K562 (cell line): ENCODE measurements around the gene EFR3B. TPM values are rescaled to one million over a fixed set of nuclear protein-coding genes. Genes with fewer than 3 reads are reported as not detected.

Experiments used
- ATAC-seq: fragments of 200-7000 bp; cut with Tn5 transposase; 3 replicates; pipeline ENCODE4 v1.9.1; 2020; ENCODE audit warnings: moderate library complexity
- BruUV-seq: library from RNA; stranded (reverse); fragments of 400-500 nt; replicated peaks from 2 replicates; lab custom pipeline; 2021; lab: Mats Ljungman, UMichigan
- CTCF ChIA-PET: fragments of 300-600 bp; formaldehyde crosslinking; extraction: SDS; loops from one replicate; lab custom pipeline; 2021; ENCODE audit warnings: low intra/inter-chr PET ratio; lab: Yijun Ruan, JAX
- POLR2A ChIA-PET: fragments of 300-600, 350-650 bp; sonication (Branson Sonifier 250); formaldehyde crosslinking; extraction: SDS; loops from one replicate; lab custom pipeline; 2021; ENCODE audit warnings: antibody characterized with exemption, inconsistent platforms; lab: Yijun Ruan, JAX
- DNase-seq, 4 experiments: peaks; one replicate each; pipeline versions ENCODE4 v3.0.0 to v3.0.0-alpha.2; 2011 to 2018; ENCODE audit warnings: low spot score in 3 of 4, mixed read lengths in 3 of 4; ENCODE audit errors: extremely low read depth in 1 of 4
- FAIRE-seq: peaks from 2 replicates; lab custom pipeline; 2011; peaks lifted over from hg19 to GRCh38; lab: Jason Lieb, UNC
- H2AFZ ChIP-seq: 2 replicates; pipeline ENCODE4 v1.6.0; 2011; ENCODE audit warnings: low read depth, low read length, control low read depth, inconsistent platforms
- H3K27ac ChIP-seq: fragments of 200-600 bp; 3 replicates; pipeline ENCODE4 v1.8.0; 2011; ENCODE audit warnings: low read depth, mild to moderate bottlenecking, control low read depth, inconsistent platforms, low read length, moderate library complexity, mixed read lengths; ENCODE audit errors: extremely low read depth
- H3K27me3 ChIP-seq, 2 experiments: fragments of 300-600 bp in 1 of 2; 2 replicates in 1 of 2; 3 replicates in 1 of 2; pipeline versions ENCODE4 v1.6.0 to v1.8.0; 2011; ENCODE audit warnings: inconsistent platforms in 2 of 2, low read length in 2 of 2, mild to moderate bottlenecking in 1 of 2, mixed read lengths in 1 of 2, moderate library complexity in 1 of 2; ENCODE audit not compliant: control insufficient read depth in 2 of 2, insufficient read depth in 2 of 2
- H3K36me3 ChIP-seq: fragments of 300-600 bp; 3 replicates; pipeline ENCODE4 v1.8.0; 2011; ENCODE audit warnings: mild to moderate bottlenecking, low read length, inconsistent platforms; ENCODE audit not compliant: control insufficient read depth, insufficient read depth
- H3K4me1 ChIP-seq, 2 experiments: fragments of 200-600 bp in 1 of 2; replicated peaks in 1 of 2; 2 replicates in 1 of 2; 3 replicates in 1 of 2; pipeline versions ENCODE4 v1.5.1 to v1.8.0; 2011; ENCODE audit warnings: inconsistent platforms in 2 of 2, low read length in 2 of 2, mild to moderate bottlenecking in 1 of 2, mixed read lengths in 1 of 2, moderate library complexity in 1 of 2; ENCODE audit not compliant: control insufficient read depth in 2 of 2, insufficient read depth in 2 of 2
- H3K4me2 ChIP-seq: 2 replicates; pipeline ENCODE4 v1.6.1; 2011; ENCODE audit warnings: low read length, control low read depth, inconsistent platforms, mixed read lengths; ENCODE audit not compliant: insufficient read depth
- H3K4me3 ChIP-seq: fragments of 200-600 bp; sonication (generic), shearing (Covaris generic); 2 replicates; pipeline ENCODE4 v1.5.1; 2016; ENCODE audit warnings: control low read depth, inconsistent platforms
- H3K79me2 ChIP-seq: fragments of 200-600 bp; 3 replicates; pipeline ENCODE4 v1.8.0; 2011; ENCODE audit warnings: low read length, inconsistent platforms; ENCODE audit not compliant: control insufficient read depth, insufficient read depth
- H3K9ac ChIP-seq, 2 experiments: 2 replicates each; pipeline versions ENCODE4 v1.6.0 to v1.6.1; 2011; ENCODE audit warnings: low read depth in 2 of 2, low read length in 2 of 2, control low read depth in 1 of 2, inconsistent platforms in 1 of 2, mild to moderate bottlenecking in 1 of 2, mixed read lengths in 1 of 2; ENCODE audit not compliant: insufficient read depth in 1 of 2
- H3K9me1 ChIP-seq: one replicate; pipeline ENCODE4 v1.6.0; 2011; ENCODE audit warnings: inconsistent platforms, mild to moderate bottlenecking, low read length, moderate library complexity; ENCODE audit not compliant: control insufficient read depth, insufficient read depth
- H3K9me3 ChIP-seq: replicated peaks from 2 replicates; pipeline ENCODE4 v1.5.1; 2011; ENCODE audit warnings: low read depth, low read length, inconsistent platforms; ENCODE audit not compliant: control insufficient read depth, insufficient read depth
- H4K20me1 ChIP-seq: replicated peaks from 2 replicates; pipeline ENCODE4 v1.6.1; 2011; ENCODE audit warnings: low read length, inconsistent platforms, mixed read lengths; ENCODE audit not compliant: control insufficient read depth, insufficient read depth
- DIDO1 ChIP-seq: fragments of 450-650 bp; IDR thresholded peaks from 2 replicates; pipeline ENCODE4 v1.6.1; 2016; ENCODE audit warnings: low read depth, missing biosample characterization, missing genetic modification characterization
- E2F1 ChIP-seq: sonication (generic); formaldehyde crosslinking; IDR thresholded peaks from 2 replicates; pipeline ENCODE4 v1.8.1; 2023; ENCODE audit warnings: mild to moderate bottlenecking, missing genetic modification reagents, moderate library complexity
- EGR1 ChIP-seq: fragments of 450-650 bp; conservative IDR thresholded peaks from 2 replicates; pipeline ENCODE4 v1.6.1; 2017; ENCODE audit warnings: mild to moderate bottlenecking
- FOXJ3 ChIP-seq: sonication (generic); formaldehyde crosslinking; IDR thresholded peaks from 2 replicates; pipeline ENCODE4 v1.4.0; 2020; ENCODE audit warnings: mild to moderate bottlenecking, missing genetic modification reagents
- GABPB1 ChIP-seq: sonication (generic); formaldehyde crosslinking; IDR thresholded peaks from 2 replicates; pipeline ENCODE4 v1.8.0; 2022; ENCODE audit warnings: mild to moderate bottlenecking, missing genetic modification reagents
- KAT7 ChIP-seq: sonication (generic); formaldehyde crosslinking; IDR thresholded peaks from 2 replicates; pipeline ENCODE4 v1.8.0; 2022; ENCODE audit warnings: missing genetic modification reagents, mild to moderate bottlenecking, borderline replicate concordance
- RBM17 ChIP-seq: fragments of 200-400 bp; formaldehyde crosslinking; IDR thresholded peaks from 2 replicates; pipeline ENCODE4 v1.6.1; 2017; ENCODE audit warnings: low read depth, mild to moderate bottlenecking, low read length, borderline replicate concordance
- RCOR1 ChIP-seq, 2 experiments: IDR thresholded peaks; 2 replicates each; pipeline ENCODE4 v1.6.1; 2012; ENCODE audit warnings: low read depth in 2 of 2, low read length in 2 of 2, borderline replicate concordance in 1 of 2, improper control_type of control experiment in 1 of 2
- RFX1 ChIP-seq: fragments of 450-650 bp; IDR thresholded peaks from 2 replicates; pipeline ENCODE4 v1.6.1; 2016; ENCODE audit warnings: mild to moderate bottlenecking, moderate library complexity
- SPI1 ChIP-seq: IDR thresholded peaks from 2 replicates; pipeline ENCODE4 v1.6.1; 2011; ENCODE audit warnings: low read depth, low read length, control low read depth, borderline replicate concordance
- TCF3 ChIP-seq: sonication (generic); formaldehyde crosslinking; IDR thresholded peaks from 2 replicates; pipeline ENCODE4 v1.4.0; 2020; ENCODE audit warnings: mild to moderate bottlenecking, missing genetic modification reagents
- TRIM24 ChIP-seq, 2 experiments: fragments of 450-650 bp; IDR thresholded peaks; 2 replicates each; pipeline ENCODE4 v1.6.1; 2016
- ZNF12 ChIP-seq: sonication (generic); formaldehyde crosslinking; IDR thresholded peaks from 2 replicates; pipeline ENCODE4 v1.4.0; 2020; ENCODE audit warnings: mild to moderate bottlenecking, missing genetic modification reagents
- ZNF277 ChIP-seq: fragments of 250-450 bp; sonication (Bioruptor Pico); IDR thresholded peaks from 2 replicates; pipeline ENCODE4 v1.8.0; 2022; ENCODE audit warnings: inconsistent platforms, mild to moderate bottlenecking, moderate library complexity, borderline replicate concordance
- ZNF354B ChIP-seq: fragments of 250-450 bp; sonication (Bioruptor Pico); IDR thresholded peaks from 2 replicates; pipeline ENCODE4 v1.4.0; 2020
- ZNF740 ChIP-seq, 3 experiments: fragments of 200-800 bp in 1 of 3; sonication (Bioruptor generic) in 1 of 3; sonication (generic) in 1 of 3; formaldehyde crosslinking in 1 of 3; IDR thresholded peaks; 2 replicates each; pipeline versions ENCODE4 v1.6.1 to v1.8.0; 2016 to 2022; ENCODE audit warnings: mild to moderate bottlenecking in 2 of 3, missing compliant biosample characterization in 2 of 3, missing genetic modification characterization in 2 of 3, missing genetic modification reagents in 1 of 3
- WGBS: fragments of 100-300 bp; shearing (Covaris generic); methylation state at CpG from one replicate; pipeline ENCODE4 v1.1.6; 2016; ENCODE audit warnings: low coverage, mixed read lengths; ENCODE audit not compliant: insufficient coverage; ENCODE audit errors: missing lambda C conversion rate; 5-methylcytosine and 5-hydroxymethylcytosine counted together
- in situ Hi-C: fragments of 300-500 bp; cut with MboI; formaldehyde crosslinking; loops from 4 replicates; pipeline ENCODE4 v1.15.0; 2018; ENCODE audit warnings: inconsistent platforms, mixed read lengths
- intact Hi-C: fragments of 100-400 bp; cut with micrococcal nuclease; formaldehyde crosslinking; loops from 2 replicates; pipeline ENCODE4 v1.14.2; 2022
- polyA plus RNA-seq, 8 experiments: library from polyadenylated mRNA; depleted of rRNA in 4 of 8; stranded (reverse) in 5 of 8; unstranded in 3 of 8; fragments of >200 nt; fragmentation: Nextera tagmentation in 2 of 8; fragmentation: Illumina TruSeq in 1 of 8; extraction: Ambion mirVana in 2 of 8; extraction: Trizol in 1 of 8; gene quantifications; 2 replicates each; pipeline versions ENCODE4 v1.2.1 to v1.2.3, GENCODE V29; 2011 to 2014; ENCODE audit warnings: inconsistent platforms in 1 of 8, missing spikeins in 1 of 8
- total RNA-seq, 7 experiments: library from RNA; depleted of rRNA in 6 of 7; stranded (reverse); fragments of >200 nt in 6 of 7; fragmentation: Illumina TruSeq in 2 of 7; extraction: Trizol in 2 of 7; gene quantifications; 2 replicates each; pipeline versions ENCODE4 v1.2.1 to v1.2.3, GENCODE V29; 2011 to 2021; ENCODE audit warnings: low replicate concordance in 1 of 7

EFR3B gene
- total and polyA plus RNA-seq, 9 of the 15 experiments (the other 6 are each of a cell fraction or from before 2014, with no cell fraction given) = not detected

GRCh38 chr2:25000503-25001324 is 41.2 kb upstream of the EFR3B start:
- in situ Hi-C loops = no loop called here
- no peak for DNase-seq
- 0% methylated on average over 6 of the region's 6 CpGs for WGBS
- no peaks in the 10 kb centered on the region for H3K4me1 ChIP-seq
- H2AFZ ChIP-seq = no peak overlapping the region
- H3K36me3 ChIP-seq = no peaks in the 10 kb centered on the region
- BruUV-seq = no TSS peak
- no peak for TF ChIP-seq ZNF354B (CRISPR knock-in tag)
- TF ChIP-seq SPI1 = no peak
- no peak for TF ChIP-seq RCOR1 (IDR thresholded peaks at IDR 0.05; ENCODE audit: borderline replicate concordance in 1 of 2, low read depth in 2 of 2, low read length in 2 of 2)
- no peak for TF ChIP-seq TRIM24 (IDR thresholded peaks at IDR 0.05)
- TF ChIP-seq RBM17 = no peak
- no peak for TF ChIP-seq KAT7 (CRISPR knock-in tag)
- TF ChIP-seq ZNF277 = no peak
- no peak for TF ChIP-seq TCF3 (CRISPR knock-in tag)
- TF ChIP-seq GABPB1 (CRISPR knock-in tag) = no peak
- TF ChIP-seq ZNF740 (CRISPR knock-in tag; IDR thresholded peaks at IDR 0.05) = no peak
- TF ChIP-seq ZNF740 (tag; IDR thresholded peaks at IDR 0.05) = no peak
- no peak for TF ChIP-seq DIDO1 (tag)
- TF ChIP-seq FOXJ3 (CRISPR knock-in tag) = no peak
- TF ChIP-seq ZNF12 (CRISPR knock-in tag) = no peak
- no peak for TF ChIP-seq EGR1
- TF ChIP-seq RFX1 = no peak
- no peak for TF ChIP-seq E2F1 (CRISPR knock-in tag)
- TF ChIP-seq, all 486 proteins: peak for 0
- H3K27ac ChIP-seq = no peak overlapping the region
- intact Hi-C loops = no loop called here
- ChIA-PET POLR2A (interaction anchor here (1.8 kb wide), 1 partner anchor 9 kb away, joined by 7 read pairs; no protein-coding TSS in a partner anchor), CTCF (no interaction called here)
- H3K4me3 ChIP-seq = no peak overlapping the region
- no peak overlapping the region for H3K4me2 ChIP-seq
- no peaks in the 10 kb centered on the region for H3K79me2 ChIP-seq
- H4K20me1 ChIP-seq = no peaks in the 10 kb centered on the region
- H3K9ac ChIP-seq = no peak overlapping the region
- ATAC-seq (no peak), FAIRE-seq (no peak)
- no peaks in the 10 kb centered on the region for H3K9me3 ChIP-seq
- H3K9me1 ChIP-seq = no peaks in the 10 kb centered on the region
- peaks cover 14 to 39% of the 10 kb centered on the region in 2 experiments for H3K27me3 ChIP-seq
